GM18873 (cell line): ENCODE results near the gene GEMIN4.

Experiments used
- ATAC-seq: cut with Tn5 transposase; IDR thresholded peaks from one replicate; pipeline ENCODE4 v1.9.1; 2021; ENCODE audit warnings: mild to moderate bottlenecking, moderate library complexity, moderate number of reproducible peaks; ENCODE audit not compliant: unreplicated experiment, low FRiP score

GEMIN4 gene

DNA sequence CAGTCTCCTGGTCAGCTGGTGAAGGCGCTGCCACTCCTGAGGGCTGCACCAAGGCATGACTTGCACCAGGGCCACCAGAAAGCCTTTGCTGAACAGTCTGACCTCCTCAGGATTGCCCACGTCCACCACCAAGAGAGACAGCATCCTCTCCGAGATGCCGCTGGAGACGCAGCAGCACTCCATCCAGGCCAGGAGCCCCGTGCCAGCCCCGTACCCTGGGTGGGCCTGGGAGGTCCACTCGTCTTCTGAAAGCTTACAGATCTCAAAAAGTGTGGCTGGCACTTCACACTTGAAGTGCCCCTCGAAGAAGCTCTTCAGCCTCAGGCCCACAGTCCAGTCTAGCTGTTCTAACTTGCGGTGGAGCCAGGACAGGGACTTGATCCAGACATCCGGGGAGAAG is 6.7 kb downstream of the GEMIN4 start:
- no peak for ATAC-seq

DNA sequence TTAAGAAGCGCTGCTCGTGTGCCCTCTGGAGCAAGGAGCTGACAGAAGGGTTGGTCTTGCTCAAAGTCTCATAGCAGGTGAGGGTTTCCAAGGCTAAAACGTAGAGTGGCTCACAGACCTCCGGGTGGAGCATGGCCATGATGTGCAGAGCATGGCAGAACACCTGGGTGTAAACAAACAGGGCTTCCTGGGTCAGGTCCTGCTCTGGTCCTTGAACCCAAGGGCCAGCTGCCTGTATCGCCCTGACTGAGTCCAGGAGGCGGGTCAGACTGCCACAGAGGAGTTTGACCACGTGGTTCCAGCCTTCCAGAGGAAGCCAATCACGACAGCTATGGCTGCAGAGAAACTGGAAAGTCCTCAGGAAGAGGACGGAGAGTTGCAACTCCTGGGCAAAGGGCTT is 7.1 kb downstream of the GEMIN4 start:
- no peak for ATAC-seq

- no peak for ATAC-seq
These were observed 8.9 kb downstream of the GEMIN4 start for GRCh38 chr17:743139-743538.

- no peak for ATAC-seq
These were observed 9.8 kb downstream of the GEMIN4 start for GRCh38 chr17:742147-742793.

DNA sequence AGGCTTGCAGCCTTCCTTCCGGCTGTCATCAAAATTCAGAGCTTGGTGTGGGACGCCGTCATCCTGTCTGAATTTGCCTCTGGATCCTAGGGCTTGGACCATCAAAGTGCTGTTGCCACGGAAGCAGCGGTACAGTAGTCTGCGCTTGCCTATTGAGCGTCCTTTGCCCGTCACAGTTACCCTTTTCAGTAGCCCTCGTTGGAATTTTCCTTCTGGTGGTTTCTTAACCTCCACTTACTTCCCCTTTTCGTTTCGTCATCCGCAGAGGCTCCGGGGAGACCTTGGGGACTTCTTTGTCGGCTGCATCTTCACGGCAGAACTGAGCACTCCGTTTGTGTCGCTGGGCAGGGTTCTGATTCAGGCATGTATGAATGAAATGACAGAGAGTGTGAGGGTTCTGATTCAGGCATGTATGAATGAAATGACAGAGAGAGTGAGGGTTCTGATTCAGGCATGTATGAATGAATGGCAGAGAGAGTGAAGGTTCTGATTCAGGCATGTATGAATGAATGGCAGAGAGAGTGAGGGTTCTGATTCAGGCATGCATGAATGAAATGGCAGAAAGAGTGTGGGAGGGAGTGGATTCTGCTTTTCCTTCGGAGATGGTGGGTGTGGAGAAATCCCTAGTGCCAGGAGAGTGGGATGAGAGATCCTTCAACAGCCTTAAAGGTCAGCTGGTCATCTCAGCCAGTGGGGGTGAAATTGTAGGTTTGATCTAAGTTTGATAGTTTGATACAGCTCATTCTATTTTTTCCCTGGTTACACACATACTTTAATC is 11.6 kb downstream of the GEMIN4 start:
- ATAC-seq: no peak

DNA sequence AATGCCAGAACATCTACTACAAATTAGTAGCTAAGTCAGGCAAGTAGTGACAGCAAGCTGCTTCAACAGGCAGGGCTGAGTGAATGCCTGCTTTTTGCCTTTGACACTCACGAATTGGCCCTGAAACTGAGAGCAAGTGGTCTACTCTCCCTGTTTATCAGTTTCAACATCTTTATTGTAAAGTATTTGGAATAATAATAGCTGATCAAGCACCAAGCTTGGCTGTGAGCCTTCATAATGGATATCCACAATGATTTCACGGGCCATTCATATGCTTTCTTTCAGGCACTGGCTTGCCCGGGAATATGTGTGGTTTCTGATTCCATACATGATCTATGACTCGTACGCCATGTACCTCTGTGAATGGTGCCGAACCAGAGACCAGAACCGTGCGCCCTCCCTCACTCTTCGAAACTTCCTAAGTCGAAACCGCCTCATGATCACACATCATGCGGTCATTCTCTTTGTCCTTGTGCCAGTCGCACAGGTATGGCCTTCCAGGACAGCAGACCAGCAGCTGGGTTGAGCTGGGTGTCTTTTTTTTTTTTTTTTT is 14.4 kb downstream of the GEMIN4 start:
- ATAC-seq: no peak

- ATAC-seq: no peak
These were observed 18.3 kb downstream of the GEMIN4 start for GRCh38 chr17:733743-734142.

DNA sequence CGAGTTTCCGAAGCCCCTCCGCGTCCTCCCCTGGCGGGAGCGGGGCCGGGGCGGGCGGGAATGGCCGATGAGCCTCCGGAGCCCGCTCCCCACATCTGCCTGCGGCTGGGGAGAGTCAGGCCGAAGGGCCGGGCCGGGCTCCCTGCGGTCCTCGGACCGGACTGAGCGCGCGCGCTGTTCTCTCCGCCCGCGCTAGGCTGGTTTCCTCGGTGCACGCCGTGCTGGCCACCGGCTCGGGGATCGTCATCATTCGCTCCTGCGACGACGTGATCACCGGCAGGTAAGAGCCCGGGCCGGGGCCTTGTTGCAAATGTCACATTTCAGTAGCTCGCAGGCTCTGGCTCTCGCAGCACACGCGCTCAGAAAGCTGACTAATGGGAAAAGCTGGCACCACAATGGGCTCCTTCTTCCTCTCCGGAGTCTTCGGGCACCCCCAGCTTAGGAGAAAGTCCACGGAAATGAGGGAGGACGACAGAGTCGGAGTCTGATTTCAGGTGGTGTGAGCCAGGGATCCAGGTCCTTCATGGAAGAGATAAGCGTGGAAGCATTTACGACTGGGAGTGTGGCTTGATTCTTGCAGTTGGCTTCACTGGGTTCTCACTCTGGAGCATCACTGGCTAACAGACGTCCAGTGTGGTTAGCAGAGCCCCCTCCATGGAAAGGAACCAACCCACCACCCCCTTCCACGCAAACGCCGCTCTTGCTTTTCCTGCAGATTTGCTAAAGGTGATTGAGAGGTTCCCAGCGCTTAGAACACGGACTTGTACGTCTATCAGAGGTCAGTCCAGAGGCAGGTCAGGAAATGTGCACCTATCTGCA is 19.0 kb downstream of the GEMIN4 start:
- no peak for ATAC-seq

GRCh38 chr17:732067-732901 is 19.8 kb downstream of the GEMIN4 start, which contains the start of gene TLCD3A:
TSS of gene TLCD3A (plus strand) at chr17:732596. CDS start at chr17:732648, 52 bp downstream.
- no peak for ATAC-seq

- no peak for ATAC-seq
These were observed 20.4 kb downstream of the GEMIN4 start for GRCh38 chr17:731644-732066.

- no peak for ATAC-seq
These were observed 23.2 kb downstream of the GEMIN4 start for GRCh38 chr17:728911-729310.

- ATAC-seq: no peak
These were observed 25.7 kb downstream of the GEMIN4 start for GRCh38 chr17:726271-726919.

DNA sequence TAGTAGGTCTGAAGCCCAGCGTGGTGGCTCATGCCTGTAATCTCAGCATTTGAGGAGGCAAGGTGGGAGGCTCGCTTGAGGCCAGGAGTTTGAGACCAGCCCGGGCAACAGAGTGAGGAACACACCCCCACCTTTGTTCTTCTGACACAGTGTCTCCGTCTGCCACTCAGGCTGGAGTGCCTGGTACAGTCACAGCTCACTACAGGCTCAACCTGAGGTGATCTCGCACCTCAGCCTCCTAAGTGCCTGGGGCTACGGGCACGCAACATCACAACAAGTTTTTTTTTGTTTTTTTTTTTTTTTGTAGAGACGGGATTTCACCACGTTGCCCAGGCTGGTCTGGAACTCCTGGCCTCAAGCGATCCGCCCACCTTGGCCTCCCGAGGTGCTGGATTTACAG is 26.3 kb downstream of the GEMIN4 start:
- no peak for ATAC-seq

DNA sequence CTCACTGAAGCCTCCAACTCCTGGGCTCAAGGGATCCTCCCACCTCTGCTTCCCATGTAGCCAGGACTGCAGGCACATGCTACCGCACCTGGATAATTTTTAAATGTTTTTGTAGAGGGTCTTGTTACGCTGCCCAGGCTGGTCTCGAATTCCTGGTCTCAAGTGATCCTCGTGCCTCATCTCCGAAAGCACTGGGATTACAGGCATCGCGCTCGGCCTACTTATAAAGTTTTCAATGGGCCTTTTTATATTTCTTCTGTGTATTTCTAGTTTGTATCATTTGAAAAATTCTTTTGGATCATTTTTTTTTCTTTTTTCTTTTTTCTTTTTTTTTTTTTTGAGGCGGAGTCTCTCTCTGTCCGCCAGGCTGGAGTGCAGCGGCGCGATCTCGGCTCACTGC is 27.0 kb downstream of the GEMIN4 start:
- no peak for ATAC-seq

DNA sequence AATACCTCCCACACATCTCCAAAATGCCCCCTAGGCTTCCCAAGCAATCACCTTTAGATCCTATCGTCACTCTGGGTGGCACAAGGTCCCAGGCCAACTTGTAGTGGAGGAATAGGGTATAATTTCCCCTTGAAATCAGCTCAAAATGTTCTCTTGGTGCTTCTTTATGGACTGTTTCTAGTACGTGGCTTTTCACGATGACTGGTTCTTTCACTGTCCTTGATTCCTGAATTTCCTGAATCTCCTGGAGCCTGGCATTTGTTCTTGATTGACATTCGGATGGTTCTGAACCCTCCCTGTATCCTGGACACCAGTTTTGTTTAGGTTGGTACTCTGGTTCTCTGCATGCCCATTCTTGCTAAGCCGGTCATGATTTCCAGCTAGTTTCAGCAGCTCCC is 30.5 kb downstream of the GEMIN4 start:
- ATAC-seq: no peak

DNA sequence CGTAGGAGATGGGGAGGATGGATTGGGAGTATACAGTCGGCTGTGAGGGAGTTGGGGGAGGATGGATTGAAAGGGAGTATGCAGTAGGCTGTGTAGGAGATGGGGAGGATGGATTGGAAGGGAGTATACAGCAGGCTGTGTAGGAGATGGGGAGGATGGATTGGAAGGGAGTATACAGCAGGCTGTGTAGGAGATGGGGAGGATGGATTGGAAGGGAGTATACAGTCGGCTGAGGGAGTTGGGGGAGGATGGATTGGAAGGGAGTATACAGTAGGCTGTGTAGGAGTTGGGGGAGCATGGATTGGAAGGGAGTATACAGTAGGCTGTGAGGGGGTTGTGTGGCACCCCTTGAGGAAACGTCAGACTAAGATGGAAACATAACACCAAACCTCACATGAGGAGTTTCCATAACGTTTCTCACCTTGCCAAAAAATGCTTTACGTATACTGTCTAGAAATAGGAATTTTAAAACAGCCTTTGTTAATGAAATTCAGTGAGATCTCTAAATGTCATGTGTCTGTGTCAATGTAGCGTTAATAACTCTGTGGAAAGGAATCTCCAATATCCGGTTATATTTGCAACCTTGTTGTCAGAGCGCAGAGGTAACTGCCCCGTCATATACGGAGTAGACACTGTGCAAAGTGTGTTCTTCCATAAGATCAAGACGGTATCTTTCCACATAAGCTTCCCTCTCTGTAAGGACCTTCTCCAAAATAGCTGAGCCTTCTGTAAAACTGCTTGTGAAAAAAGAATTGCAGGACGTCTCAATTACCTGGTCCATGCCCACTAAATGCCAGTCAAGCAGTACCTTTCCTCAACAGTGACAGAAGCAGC is 31.1 kb downstream of the GEMIN4 start:
- no peak for ATAC-seq

DNA sequence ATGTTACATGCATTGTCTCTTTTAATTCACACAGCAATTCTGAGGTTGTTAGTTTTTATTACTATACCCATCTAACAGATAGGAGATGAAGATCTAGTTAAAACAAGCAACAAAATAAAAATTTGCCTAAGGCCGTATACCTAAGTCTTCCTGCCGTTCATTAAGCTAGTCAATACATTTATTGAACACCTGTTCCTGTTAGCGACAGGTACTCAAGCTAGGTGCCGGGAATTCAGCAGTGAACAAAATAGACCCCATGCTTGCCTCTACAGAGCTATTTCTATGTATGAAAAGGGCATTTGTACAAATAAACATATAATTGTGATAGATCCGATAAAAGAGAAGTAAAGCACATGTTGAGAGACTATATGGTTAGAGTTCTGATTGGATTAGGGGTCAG is 34.0 kb downstream of the GEMIN4 start:
- no peak for ATAC-seq

DNA sequence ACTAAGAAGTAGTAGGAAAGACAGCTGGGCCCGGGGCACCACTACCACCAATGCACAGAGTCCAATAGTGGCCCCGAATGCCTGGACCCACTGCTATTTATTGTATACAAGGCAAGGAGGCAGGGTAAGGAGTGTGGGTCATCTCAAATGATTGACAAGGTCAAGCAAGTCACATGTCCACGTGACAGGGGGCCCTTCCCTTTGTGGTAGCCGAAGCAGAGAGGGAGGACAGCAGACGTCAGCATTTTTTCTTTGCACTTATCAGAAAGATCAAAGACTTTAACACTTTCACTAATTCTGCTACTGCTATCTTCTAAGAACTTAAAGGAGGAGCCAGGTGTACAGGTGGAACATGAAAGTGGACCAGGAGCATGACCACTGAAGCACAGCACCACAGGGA is 43.9 kb downstream of the GEMIN4 start:
- no peak for ATAC-seq

DNA sequence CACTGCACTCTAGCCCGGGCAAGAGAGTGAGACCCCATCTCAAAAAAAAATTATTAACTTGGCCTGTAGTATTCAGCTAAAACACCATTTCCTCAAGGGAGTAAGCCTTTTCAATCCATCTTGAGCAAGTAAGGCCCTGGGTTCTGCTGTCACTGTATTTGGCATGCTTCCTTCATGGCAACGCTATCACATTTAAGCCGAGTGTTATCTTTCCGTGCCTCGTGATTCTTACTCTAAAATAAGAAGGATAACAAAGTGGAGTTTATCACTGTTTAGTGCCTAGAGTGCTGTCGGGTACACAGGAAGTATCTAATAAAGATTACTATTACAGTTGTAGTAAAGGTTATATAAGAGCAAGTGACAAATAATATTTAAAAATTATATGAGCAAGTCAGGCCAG is 46.2 kb downstream of the GEMIN4 start:
- no peak for ATAC-seq
